ENCODE measurements around the gene SLC6A3. TPM values are rescaled to one million over a fixed set of nuclear protein-coding genes. Genes with fewer than 3 reads are reported as not detected.

Gene SLC6A3
- total and polyA plus RNA-seq, 9 of the 15 experiments (the other 6 are each of a cell fraction or from before 2014, with no cell fraction given) = not detected

DNA sequence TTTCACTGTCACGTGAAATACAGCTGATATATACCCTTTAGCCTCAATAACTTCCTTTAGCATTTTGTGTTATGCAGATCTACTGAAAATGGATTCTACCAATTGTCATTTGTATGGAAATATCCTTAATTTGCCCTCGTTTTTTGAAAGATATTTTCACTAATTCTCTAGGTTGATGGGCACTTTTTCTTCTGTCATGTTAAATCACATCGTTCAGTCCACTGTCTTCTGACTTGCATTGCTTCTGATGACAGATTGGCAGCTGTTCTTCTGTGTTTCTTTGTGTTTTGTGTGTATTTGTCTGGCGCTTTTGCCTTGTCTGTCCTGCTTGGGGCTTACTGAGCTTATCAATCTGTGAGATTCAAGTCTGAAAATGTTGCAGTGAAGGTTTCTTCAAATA, 90.7 kb downstream of the SLC6A3 start (continued):
- TF ChIP-seq, protein P1, sequence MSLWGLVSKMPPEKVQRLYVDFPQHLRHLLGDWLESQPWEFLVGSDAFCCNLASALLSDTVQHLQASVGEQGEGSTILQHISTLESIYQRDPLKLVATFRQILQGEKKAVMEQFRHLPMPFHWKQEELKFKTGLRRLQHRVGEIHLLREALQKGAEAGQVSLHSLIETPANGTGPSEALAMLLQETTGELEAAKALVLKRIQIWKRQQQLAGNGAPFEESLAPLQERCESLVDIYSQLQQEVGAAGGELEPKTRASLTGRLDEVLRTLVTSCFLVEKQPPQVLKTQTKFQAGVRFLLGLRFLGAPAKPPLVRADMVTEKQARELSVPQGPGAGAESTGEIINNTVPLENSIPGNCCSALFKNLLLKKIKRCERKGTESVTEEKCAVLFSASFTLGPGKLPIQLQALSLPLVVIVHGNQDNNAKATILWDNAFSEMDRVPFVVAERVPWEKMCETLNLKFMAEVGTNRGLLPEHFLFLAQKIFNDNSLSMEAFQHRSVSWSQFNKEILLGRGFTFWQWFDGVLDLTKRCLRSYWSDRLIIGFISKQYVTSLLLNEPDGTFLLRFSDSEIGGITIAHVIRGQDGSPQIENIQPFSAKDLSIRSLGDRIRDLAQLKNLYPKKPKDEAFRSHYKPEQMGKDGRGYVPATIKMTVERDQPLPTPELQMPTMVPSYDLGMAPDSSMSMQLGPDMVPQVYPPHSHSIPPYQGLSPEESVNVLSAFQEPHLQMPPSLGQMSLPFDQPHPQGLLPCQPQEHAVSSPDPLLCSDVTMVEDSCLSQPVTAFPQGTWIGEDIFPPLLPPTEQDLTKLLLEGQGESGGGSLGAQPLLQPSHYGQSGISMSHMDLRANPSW (CRISPR knock-in tag; IDR thresholded peaks at IDR 0.05) = no peak
- TF ChIP-seq NFE2L1 (tag; IDR thresholded peaks at IDR 0.05; ENCODE audit: borderline replicate concordance, low read depth) = no peak
- no peak for TF ChIP-seq U2AF1 (optimal IDR thresholded peaks at IDR 0.05; ENCODE audit: low read depth, low read length)
- TF ChIP-seq ZNF699 (CRISPR knock-in tag; IDR thresholded peaks at IDR 0.05; ENCODE audit: insufficient replicate concordance) = no peak
- no peak for TF ChIP-seq BRD4 (IDR thresholded peaks at IDR 0.05)
- no peak for TF ChIP-seq FOS (IDR thresholded peaks at IDR 0.05; ENCODE audit: extremely low read depth, insufficient read length)
- TF ChIP-seq, protein P2, sequence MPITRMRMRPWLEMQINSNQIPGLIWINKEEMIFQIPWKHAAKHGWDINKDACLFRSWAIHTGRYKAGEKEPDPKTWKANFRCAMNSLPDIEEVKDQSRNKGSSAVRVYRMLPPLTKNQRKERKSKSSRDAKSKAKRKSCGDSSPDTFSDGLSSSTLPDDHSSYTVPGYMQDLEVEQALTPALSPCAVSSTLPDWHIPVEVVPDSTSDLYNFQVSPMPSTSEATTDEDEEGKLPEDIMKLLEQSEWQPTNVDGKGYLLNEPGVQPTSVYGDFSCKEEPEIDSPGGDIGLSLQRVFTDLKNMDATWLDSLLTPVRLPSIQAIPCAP (CRISPR knock-in tag; IDR thresholded peaks at IDR 0.05; ENCODE audit: borderline replicate concordance) = no peak
